ENCODE measurements around the gene EMC9.
"Not testable (repeated sequence)": the region's sequence is repeated elsewhere in the genome, so short reads cannot be mapped to it uniquely, and the experiment has no call there.

GRCh38 chr14:24105609-24106239, 35.7 kb downstream of the EMC9 start:
- TF ChIP-seq POU2F2, POLR2A, POLR2AphosphoS5, TAF1, SPI1 (IDR thresholded peaks at IDR 0.05; ENCODE audit: low read depth, low read length): not testable (repeated sequence)

All from GM12891 (cell line).